NCI-H1930 (cell line): ENCODE data around the gene TRIM40.

Experiments used
- DNase-seq, 2 experiments: peaks; one replicate each; lab custom pipeline; 2025; lab: John Stamatoyannopoulos, UW

The TRIM40 gene

DNA sequence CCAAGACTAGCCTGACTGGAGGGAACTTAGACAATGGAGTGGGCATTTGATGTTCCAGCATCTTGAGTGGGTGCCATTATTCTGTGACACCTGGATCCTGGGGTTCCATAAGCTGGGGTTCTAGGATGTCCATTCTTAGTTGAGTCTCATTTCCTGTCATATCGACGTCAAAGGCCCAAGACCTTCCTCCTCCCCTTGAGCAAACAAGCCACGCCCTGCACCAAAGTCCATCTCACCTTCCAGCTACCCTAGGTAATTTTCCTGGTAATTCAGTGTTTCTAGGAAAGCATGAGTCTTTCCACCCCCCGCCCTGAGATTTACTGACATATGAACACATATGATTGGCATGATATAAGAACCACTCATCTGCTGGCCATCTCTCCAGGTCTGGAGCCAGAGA is at the start of gene TRIM40:
TRIM40 (plus strand) TSS at position 384 of the 400 bp plus-strand sequence. CDS start 897 bp downstream, outside the sequence.
- DNase-seq, result no peak

- no peak for DNase-seq
Observed at GRCh38 chr6:30087876-30088275, 48.1 kb upstream of the TRIM40 start.

- no peak for DNase-seq
Observed at GRCh38 chr6:30091577-30092381, 44.2 kb upstream of the TRIM40 start.

- no peak for DNase-seq
Observed at GRCh38 chr6:30092852-30093543, 42.9 kb upstream of the TRIM40 start.

DNA sequence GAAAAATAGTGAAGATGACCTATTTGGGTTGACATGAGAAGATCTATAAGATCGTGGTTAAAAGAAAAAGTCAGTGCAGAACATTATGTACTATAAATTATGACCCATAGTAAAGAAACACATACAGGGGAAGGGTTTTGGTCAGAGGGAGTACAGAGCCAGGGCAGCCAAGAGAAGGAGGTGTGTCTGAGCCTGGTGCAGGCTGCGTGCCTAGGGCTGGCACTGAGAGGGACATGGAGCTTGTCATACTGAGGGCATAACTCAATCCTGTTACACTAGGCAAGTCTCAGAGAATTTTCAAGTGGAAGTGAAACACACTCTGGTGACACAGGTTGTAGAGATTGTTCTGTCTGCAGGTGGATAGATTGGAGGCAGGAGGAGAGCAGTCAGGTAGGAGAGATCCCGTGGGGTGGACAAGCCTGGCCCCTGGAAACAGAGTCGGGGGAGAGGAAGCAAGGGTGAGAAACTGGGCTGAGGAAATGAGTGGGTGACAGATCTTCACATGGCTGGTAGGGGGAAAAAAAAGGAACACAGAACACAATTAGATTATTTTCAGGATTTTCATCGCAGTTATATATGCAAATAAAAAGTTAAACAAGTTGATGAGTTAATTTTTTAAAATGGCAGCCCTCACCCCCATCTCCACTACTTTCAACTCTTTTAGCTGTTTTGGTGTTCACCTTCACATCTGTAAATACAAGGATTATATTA is 41.8 kb upstream of the TRIM40 start:
- DNase-seq, result no peak

GRCh38 chr6:30096829-30097228 is 39.1 kb upstream of the TRIM40 start:
- DNase-seq, result no peak

DNA sequence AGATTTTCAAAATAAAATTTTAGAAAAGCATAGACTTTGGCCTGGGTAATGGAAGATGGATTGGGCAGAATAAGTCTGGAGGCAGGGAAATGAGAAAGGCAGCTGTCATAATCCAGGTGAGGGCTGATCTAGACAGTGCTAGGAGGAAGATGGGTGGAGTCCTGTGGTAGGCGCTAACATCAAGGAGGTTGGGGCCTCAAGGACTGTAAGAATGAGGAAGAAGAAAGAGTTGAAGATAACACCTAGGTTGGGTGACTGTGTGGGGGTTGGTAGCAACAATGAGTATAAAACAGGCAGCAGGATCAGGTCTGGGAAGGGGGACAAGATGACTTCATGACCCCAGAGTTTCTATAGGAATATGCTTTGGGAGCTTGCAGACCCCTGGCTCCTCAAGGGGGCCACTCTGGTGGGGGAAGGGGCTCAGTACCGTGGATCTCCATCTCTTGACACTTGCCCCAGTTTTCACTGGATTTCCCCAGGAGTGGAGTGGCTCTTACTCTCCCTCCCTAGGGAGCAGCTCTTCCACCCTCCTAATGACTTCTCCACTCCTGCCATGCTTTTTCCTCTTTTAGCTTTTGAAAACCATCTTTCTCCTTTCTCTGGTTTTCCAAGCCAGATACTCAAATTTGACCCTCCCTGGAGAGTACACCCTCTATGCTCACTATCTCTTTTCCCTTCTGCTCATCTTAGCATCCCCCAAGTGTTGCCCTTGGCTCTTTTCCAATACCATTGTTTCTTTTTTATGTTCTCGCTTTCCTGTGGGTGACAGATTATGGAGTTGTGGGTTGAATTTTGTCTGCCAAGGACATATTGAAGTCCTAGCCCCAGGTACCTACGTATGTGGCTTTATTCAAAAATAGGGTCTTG is 37.8 kb upstream of the TRIM40 start:
- DNase-seq, result no peak

DNA sequence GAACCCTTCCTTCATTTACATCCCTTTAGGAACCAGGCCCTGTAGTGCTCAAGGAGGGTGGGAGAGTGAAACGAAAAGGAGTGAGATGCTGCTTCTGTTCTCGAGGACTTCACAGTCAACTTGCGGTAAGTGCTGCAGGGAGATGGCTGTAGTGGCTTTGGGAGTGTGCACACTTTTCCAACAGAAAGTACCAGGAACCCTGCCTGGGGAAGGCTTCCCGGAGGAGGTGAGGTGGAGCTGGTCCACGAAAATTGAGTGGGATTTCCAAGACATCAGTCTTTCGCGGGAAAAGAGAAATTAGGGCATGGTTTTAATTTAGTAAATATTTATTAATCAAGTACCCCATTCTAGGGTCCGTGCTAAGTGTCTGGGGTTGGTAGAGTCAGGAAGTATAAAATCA is 35.8 kb upstream of the TRIM40 start:
- no peak for DNase-seq

DNA sequence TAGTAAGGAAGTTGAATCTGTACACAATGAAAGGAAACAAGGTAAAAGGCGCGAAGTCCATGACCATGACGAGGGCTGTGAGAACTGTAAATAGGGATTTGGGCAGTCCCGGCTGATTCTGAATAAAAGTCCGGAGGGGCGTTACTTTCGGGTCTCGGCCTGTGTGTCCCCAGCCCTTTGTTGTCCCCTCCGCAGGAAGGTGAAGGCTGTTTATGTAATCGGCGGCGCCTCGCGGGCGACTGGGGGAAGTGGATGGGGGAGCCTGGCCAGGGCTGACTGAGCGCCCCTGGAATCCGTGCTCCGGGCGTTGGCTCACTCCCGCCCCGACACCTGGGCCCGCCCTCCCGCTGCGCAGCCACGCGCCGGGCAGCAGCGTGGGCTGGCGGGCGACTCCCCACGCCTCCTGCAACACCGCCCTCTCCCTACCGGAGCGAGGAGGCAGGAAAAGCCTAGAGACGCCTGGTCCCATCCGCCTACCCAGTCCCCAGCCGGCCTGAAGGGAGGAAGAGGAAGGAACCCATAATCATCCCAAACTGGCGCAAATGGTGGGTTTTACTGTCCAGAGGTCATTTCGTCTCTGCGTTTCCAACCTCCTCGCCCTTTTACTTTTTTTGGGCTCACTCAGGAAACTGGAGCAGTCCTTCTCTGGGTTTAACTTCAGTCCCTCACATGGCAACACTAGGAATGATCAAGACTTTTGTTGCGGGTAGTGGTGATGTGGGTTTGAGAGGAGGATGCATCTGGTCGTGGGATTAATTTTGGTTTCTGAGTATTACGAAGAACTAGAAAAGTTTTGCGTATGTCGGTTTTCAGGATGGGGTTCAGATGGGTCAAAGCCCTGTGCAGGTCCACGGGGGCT is 35.1 kb upstream of the TRIM40 start:
- DNase-seq, result peak in 1 of 2 experiments; percentile 15

DNA sequence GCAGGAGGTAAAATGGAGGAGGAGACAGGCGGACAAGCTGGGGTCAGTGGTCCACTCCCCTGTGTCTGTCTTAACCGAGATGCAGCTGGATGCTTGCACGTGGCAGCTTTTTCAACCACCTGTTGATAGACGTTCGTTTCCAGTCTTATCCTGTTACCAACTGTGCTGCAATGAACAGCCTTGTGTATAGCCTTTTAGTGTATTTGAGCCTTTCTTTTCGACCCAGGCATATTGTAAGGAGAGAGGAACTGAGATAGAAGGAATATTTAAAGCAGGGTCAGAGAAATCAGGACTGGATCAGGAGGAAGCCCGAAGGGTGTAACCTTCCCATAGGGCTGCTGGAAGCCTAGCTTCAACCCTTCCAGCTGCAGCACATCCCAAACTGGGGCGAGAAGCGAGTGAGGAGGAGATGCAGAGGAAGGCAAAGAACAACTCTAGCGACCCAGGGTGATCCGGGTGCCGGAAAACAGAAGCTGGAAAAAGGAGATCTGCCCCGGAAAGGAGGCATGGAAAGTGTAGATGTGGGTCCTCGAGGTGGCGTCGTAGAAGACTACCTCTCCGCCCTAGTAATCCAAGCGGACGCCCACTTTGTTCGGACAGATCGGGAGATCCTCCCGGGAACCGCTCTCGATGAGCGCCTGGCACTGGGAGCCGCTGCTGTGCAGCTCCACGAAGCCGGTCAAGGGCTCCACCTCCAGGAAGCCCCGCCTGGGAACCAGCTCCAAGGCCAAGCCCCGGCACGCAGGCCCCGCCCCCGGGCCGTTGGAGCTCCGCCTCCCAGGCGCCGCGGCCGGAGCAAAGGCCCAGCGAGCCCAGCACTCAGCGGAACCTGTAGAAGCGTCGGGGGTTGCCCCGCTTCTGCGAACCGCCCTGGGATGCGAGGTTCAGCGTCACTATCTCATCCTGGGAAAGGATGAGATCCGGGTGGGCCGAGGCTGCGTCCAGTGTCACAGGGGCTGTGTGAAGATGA is 34.2 kb upstream of the TRIM40 start:
- DNase-seq, result peak; percentile 61 to 82

GRCh38 chr6:30102414-30102969 is 33.4 kb upstream of the TRIM40 start:
- no peak for DNase-seq

DNA sequence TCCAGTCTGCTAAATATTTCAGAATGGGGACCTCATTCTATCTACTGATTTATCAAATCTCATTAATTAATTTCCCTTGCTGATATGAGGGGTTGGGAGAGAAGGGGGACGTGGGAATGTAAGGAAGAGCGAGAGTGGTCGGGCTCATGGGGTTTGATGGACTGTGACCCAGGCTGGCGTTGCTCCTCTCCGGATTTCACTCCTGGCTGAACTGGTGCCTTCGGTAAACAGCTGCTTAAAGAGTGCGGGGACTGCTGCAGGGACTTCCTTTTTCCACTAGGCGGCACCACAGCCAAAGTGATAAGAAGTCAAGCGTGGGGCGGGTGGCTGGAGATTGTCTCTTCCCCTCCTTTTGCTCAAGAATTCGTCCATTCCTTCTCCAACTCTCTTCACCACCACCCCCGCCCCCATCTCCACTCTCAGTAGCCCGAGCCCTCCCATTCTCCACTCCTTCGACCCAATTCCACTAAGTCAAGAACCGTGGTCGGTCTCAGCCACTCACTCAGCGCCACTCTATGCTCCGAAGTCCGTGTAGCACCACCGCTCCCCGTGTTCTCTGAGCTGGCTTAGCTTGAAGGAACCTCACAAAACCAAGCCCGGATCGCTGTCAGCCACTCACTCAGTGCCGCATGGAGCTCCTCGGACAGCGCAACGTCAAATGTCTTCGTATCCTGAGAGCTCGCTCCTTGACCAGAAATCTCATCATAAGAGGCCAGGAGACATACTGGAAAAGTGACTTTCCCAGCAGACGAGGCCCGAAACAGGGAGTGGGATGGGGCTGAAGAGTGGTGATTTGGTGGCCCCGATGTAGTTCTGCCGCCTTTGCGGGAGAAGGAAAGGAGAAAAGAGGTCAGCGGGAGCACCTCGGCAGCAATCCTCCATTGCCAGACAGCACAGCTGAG is 32.7 kb upstream of the TRIM40 start:
- peak; percentile 66 to 82 for DNase-seq

GRCh38 chr6:30103872-30104179 is 32.1 kb upstream of the TRIM40 start:
- no peak for DNase-seq

GRCh38 chr6:30104661-30105060 is 31.3 kb upstream of the TRIM40 start:
- no peak for DNase-seq

DNA sequence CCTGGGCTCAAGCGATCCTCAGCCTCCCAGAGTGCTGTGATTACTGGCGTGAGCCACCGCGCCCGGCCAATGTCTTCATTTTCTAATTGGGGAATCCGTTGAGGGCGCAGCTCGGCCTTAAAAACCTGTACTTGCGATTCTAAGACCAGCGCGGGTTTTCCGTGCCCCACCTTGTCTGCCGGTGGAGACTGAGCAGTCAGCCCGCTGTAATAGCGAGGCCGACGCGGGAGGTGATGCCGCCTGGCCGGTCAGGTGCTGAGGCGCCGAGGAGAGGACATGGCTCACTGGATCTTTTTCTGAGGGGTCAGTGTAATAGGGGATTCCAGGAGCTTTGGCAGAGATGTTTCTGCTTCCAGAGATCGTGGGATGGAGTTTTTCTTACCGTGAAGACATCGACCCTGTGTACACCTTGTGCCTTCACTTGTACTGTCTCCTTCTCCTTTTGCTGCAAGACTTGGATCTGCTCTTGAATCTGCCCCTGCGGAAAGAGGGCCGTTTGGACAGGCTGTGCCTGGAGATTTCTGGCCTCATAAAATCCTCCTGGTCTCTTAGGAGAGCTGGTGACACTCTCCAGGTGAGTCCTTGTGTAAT is 24.6 kb upstream of the TRIM40 start:
- DNase-seq, result no peak

DNA sequence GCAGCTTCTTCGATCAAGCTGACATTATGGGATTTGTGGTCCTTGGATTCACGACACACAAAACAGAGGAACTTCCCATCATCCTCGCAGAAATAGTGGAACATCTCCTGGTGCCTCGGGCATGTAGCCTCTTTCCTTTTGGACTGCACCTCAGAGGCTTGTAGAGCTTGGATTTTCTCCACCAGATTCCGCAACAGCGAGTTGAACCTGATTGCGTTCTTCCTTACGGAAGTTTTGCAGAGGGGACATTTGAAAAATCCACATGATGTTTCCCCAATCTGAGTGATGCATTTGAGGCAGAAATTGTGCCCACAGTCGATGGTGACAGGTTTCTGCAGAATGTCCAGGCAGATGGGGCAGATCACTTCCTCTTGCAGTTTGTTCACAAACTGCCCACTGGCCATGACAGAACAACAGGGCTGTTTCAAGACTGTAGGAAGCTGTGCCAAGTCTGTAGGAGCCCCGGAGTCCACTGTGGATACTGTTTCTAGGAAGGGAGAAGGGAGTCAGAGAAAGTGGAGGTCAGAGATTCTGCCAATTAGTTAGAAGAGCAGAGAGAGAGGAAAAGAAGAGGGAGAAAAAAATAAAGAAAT is 23.4 kb upstream of the TRIM40 start:
- no peak for DNase-seq

DNA sequence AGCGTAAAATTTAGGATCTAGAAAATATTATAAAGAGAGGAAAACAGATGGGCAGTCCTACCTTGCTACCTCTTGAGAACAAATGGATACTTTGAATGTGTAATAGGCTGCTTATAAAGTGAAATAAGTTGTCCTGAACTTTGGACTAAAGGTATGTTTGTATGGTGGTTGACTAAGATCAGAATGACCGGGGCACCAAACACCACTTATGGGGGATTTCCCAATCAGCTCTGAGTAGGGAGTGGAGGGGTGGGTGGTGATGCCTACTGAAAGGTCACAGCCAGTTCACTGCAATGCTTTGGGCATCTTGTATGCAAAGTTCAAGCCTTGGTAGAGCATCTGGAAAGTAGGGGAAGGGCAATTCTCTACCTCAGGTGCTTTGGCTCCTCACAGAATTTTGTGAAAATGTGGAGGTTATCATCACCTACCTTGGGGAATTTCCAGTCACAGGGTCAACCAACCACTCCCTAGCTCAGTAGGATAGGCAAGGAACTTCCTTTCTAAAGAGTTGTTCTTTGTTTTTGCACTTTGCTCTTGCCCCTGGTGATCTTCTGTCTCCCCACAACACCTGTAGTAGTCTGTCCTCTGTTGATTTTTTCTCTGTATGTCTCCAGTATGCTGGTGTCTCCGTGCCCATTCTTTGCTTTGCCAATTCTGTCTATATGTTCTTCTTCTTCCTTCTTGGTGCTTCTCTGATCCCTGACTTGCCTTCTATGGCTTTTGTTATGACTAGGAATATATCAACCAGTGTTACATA is 22.8 kb upstream of the TRIM40 start, which contains the start of gene TRIM31:
TRIM31 (minus strand) TSS at position 88 of the 757 bp plus-strand sequence. CDS start 285 bp downstream, outside the sequence.
- DNase-seq, result no peak
